Medulla oblongata (tissue), 1 donor: ENCODE data around the gene SMAD7.

Experiments used
- DNase-seq: peaks from one replicate; pipeline ENCODE4 v3.0.0-alpha.2; 2015; ENCODE audit errors: extremely low spot score

Gene SMAD7

DNA sequence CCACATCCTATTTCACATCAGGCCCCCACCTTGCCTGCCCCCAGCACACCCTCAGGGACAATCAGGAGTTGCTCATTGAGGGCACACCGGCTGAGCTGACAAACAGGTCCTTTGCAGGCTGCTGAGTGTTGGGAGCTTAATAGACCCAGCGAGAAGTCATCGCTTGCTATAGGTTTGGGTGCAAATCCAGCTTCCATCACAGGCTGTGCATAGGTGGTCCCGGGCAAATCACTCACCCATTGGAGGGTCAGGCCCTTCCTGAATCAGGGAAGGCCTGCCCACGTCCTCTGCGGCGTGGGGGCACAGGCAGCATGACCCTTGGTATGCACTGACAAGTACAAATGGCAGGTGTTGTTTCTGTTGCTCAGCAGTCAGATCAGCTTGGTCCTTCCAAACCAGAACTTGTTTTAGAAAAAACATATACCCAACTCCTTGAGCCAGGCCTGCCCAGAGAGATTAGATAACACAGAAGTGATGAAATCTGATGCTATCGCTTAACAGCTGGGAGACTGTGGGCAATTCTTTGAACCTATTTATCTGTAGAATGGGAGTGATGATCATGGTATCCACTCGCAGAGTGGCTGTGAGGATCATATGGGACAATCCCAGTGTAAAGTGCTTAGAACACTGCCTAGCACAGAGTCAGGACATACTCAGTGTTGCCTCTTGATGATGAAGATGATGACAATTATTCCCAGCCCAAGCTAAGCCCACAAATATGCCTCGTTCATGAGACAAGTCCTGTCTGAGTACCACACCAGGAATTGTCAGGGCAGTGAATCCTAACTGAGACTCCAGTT is 34.9 kb downstream of the SMAD7 start:
- no peak for DNase-seq

DNA sequence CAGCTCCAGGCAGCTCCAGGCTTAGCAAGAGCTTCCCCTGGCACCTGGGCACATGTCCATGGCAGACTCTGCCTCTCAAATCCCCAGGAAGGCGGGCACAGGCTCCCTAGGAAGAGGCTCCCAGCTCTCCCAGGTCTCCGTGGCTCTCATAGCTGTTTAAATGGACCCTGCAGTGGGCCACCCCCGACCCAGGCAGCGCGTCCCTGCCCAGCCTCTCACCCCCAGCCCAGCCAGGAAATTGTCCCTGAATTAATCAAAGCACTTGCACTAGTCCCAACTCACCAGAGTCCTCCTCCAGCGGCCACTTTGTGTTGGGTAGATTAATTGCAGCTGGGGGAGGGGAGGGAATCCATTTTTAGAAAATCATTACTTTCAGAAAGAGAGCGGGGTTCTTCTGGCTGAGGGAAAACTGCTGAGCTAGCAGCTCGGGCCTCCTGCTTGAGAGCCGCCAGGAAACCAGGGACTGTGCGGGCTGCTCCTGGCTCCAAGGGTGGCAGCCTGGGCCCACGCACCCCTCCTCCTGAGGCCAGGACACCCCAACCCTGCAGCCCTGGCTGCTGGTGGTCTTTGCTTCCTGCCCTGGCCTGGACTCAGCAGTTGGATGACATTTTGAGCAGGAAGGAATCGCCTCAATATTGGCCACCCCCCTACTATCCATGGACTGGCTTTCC is 36.0 kb downstream of the SMAD7 start:
- no peak for DNase-seq

DNA sequence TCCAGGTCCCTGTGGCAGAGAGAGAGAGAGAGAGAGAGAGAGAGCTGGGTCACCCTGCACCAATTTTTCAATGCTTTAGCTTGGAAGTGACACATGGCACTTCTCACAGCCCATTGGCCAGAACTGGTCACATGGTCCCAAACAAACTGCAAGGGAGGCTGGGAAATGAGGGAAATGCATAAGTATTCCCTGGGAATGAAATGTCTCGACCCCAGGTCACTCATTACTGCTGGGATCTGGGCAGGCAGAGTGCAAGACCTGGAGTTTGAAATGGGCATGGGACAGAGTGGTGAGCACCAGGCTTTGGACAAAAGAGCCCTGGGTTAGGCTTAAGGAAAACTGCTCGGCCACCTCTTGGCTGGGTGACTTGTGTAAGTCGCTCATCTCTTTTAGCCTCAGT is 37.0 kb downstream of the SMAD7 start:
- DNase-seq = no peak

DNA sequence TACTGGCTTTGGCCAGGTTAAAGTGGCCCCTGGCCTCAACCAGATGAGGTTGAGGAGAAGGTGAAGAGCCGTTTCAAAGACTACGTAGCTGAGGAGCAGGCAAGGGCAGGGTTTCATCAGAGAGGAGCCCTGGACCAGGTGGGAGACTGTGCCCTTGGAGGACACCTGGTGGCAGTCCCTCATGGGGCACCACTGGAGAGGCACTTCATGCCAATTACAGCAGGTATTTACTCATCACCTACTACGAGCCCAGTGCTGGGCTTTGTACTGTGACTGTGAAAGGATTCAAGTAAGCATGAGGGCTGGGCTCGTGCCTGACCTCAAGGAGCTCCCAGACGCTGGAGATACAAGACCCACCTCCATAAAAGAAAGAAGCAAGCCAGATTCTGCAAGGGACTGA is 37.6 kb downstream of the SMAD7 start:
- DNase-seq = no peak

DNA sequence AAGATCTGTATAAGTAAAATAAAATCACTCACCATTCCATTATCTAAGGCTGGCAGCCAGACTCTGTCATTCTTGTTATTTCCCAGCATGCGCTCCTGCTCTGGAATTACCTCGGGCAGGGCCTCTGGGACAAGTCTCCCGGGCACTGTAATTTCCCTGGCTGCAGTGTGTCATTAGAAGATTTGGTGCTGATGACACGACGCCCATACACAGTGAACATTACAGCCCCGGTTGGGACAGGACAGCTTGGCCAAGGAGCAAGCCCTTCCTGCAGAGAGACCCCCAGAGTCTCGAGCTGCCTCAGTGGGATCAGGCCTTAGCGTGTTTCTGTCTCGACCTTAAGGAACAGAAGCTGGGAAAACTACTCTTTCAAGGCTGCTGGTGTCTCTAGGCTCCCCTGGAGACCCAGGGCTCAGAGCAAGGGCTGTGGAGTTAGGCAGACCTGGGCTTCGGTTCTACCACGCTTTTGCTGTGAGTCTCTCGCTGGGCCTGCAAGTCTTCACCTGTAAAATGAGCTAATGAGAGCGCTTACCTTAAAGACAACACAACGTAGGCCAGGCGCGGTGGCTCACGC is 39.7 kb downstream of the SMAD7 start:
- no peak for DNase-seq

DNA sequence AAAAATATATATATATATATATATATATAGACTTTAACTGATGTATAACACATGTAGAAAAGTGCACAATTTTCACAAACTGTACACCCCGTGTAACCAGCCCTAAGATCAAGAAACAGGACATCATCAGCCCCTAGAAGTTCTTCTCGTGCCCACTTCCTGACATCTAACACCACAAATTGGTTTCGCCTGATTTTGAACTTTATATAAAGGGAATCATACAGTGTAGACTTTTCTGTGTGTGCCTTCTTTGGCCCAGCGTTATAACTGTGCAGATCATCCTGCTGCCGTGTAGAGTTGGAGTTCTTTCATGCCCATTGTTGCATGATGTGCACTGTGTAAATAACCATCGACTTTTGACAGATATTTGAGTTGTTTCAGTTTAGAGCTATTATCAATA is 41.0 kb downstream of the SMAD7 start:
- no peak for DNase-seq

DNA sequence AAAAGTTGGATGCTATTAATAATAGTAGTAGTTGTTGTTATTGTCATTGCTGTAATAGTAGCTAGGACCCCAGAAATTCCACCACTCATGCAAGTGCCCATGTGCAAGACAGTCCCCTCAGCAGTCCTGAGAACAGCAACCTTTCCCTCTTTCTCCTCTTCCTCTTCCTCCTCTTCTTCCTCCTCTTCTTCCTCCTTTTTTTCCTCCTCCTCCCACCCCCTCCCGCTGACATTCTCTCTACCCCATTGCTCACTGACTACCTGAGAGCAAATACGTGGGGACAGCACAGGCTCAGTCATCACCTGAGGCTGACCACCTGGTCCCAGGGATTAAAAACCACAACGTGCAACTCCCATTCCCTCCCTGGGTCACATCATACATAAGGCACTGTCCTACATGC is 41.8 kb downstream of the SMAD7 start:
- DNase-seq = no peak

DNA sequence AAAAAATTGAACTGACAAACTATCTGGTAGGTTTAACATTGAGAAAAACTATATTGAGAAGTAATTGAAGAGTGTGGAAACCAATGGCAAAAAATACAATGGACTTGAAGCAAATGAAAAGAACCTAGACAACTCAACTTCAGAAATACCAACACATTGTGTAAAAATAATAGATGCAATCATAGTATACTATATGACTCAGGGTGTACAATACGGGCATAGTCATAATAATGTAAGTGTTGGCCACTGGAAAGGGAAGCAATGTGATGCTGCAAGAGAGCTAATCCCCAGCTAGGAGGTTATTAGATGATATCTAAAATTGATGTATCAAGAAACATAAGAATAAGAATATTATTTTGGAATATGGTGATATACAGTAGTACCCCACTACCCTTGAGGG is 45.3 kb downstream of the SMAD7 start:
- DNase-seq = no peak

DNA sequence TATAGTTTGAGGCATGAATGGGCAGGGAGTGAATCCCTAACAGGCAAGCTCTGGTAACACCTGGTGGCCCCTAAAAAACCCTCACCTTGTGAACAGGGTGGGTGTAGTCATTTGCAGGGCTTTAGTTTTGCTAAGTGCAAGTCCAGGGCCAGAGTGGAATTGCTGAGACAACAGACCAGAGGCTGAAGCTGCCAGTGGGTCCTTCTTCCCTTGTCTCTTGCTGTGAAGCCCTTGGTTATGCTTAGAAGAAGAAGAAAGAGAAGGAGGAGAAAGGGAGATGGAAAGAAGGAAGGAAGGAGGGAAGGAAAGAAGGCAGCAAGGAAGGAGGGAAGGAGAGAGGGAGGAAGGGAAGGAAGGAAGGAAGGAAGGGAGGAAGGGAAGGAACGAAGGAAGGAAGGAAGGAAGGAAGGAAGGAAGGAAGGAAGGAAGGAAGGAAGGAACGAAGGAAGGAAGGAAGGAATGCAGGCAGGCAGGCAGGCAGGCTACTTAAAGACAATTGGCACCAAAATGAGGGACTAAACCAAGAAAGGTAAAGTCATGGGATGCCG is 45.8 kb downstream of the SMAD7 start:
- no peak for DNase-seq

DNA sequence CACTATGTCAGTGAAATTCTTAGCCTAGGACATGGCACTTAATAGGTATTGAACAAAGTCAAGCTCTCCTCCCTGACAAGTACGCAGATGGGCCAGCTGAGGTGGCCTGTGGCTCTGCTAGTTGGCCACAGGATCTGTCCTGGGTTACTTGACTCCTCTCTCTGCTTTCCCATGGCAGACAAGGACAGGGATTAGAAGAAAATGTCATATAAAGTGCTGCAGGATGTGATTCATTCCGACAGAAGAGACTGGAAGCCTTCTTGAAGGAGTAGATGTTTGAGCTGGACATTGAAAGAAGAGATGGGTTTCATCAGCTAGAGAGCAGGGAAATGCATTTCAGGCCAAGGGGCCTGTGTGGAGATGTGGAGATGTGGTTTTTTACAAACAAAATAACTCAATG is 46.7 kb downstream of the SMAD7 start:
- no peak for DNase-seq

DNA sequence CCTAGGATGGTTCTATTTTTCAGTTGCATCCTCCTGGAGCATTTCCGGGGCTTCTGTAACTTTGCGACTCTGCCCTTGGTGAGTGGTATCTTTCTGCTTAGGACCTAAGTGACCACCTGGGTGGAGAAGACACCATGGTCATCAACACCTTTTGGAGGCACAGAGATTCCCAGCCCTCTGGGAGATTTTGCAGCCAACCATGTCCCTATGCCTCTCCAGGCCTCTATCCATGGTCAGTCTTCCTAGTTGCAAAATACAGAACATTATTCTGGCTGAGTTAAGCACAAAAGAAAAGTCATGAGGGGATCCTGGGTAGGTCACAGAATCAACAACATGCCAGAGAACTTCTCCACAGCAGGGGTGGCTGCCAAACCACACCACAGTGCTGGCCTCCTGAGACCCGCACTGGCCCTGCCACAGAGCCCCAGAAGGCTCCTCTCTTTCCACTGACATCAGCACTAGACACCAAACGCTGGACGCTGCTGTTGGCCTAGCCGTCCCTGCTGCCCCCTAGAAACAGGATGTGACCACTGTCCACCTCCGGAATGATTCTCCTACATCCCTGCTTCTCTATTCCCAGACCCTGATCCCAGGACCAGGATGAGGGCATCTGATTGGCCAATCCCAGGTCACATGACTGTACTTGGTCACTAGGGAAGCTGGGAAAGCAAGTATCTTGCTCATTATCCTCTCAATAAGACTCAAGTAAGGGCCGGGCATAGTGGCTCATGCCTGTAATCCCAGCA is 47.7 kb downstream of the SMAD7 start:
- peak; percentile 74 for DNase-seq

DNA sequence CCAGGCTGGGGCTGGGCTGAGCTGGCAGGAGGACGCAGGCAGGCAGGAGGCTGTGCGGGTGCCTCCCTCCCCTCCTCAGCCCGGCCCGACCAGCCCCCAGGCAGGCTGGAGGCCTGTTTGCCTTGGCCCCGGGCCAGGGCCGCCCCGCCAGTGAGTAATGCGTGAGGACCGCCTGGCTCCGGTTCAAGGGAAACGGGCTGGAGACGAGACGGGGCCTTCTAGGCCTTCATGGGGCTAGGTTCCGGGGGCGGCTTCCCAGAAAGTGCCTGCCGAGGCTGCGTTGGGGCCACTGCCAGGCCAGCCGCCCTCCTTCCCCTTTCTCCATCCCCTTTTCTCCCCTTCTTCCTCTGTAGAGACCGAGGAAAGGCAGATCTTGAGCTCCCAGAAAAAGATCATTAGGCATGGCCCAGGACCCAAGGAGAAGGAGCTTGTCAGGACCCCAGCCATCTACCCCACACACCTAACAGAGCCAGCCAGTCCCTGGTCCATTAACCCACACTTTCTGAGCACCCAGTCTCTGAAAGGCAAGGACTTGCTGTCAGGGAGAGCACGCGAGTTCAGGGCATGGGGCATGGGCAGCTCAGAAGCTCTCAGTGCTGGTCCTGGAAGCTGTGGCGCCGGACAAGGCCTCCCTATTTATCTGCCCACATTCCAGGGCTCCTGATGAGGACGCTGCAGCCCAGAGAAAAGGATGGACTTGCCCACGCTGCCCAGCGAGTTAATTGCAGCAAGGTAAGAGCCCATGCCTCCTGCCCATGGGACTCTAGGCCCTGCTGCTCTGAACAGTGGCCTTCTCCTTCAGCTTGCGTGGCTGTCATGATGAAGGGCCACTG is 48.5 kb downstream of the SMAD7 start:
- peak; percentile 69 for DNase-seq

DNA sequence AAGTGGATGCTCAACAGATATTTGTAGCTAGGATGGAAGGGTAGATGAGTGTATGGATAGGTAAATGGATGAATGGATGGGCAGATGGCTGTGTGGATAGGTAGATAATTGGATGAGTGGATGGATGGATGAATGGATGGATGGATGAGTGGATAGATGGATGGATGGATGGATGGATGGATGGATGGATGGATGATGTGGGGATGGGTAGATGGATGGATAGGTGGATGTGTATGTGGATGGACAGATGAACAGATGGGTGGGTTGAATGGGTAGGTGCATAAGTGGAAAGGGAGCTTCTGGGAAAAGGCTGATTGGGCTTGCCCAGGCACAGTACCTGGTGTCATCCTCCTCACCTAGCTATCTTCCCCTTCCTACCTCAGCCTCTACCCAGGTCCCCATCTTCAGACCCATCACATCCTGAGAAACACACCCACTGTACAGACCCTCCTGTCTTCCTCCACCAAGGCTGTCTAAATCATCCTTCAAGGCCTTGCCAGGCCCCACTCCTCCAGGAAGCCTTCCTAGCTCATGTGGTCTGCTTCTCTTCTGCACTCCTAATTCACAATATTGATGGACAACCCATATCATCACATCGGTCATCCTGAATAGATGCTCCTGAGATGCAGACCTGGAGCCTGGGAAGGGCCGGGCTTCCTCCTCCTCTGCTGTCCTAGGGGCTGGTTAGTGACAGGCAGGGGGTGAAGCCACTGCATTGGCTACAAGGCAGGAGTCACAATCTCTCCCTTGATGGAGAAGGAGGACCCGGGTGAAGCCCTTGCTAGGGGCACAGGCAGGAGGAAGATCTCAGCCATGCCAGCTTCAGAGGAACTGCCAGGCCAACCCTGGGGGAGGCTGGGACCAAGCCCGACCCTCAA is 49.4 kb downstream of the SMAD7 start:
- DNase-seq = no peak

DNA sequence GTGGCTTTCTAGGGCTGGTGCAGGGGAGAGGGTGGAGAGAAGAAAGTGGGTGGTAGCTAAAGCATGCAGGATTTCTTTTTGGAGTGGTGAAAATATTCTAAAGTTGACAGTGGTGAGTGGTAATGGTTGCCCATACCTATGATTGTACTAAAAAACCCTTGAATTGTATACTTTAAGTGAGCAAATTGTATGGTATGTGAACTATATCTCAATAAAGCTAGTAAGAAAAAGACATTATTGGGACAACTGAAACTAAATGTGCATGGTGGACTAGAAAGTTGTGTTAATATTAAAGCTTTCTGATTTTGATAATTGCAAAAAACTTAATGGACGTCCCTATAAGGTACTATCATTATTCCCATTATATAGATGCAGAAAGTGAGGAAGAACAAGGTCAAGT is 50.3 kb downstream of the SMAD7 start:
- no peak for DNase-seq

DNA sequence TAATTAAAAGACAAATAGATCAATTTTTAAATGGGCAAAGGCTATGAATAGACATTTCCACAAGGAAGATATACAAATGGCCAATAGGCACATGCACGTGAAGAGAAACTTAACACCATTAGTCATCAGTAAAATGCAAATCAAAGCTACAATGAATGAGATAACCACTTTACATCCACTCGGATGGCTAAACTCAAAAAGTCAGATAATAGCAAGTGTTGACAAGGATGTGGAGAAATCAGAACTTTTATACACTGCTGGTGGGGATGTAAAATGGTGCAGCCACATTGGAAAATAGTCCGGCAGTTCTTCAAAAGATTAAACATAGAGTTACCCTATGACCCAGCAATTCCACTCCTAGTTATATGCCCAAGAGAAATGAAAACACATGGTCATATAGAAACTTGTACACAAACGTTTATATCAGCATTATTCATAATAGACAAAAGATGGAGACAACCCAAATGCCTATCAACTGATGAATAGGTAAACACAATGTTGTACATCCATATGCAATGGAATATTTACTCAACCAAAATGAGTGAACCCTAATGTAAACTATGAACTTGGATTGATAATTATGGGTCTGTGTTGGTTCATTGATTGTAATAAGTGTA is 51.1 kb downstream of the SMAD7 start:
- no peak for DNase-seq

DNA sequence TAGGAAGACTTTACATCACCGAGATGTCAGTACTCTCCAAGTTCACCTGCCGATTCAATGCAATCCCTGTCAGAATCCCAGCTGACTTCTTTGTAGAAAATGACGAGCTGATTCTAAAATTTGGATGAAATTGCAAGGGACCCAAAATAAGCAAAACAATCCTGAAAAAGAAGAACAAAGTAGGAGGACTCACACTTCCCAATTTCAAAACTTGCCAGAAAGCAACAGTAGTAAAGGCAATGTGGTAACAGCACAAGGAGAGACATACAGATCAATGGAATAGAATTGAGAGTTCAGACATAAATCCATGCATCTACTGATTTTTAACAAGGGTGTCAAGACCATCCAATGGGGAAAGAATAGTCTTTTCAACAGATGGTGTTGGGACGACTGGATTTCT is 52.2 kb downstream of the SMAD7 start:
- DNase-seq = peak; percentile 43

DNA sequence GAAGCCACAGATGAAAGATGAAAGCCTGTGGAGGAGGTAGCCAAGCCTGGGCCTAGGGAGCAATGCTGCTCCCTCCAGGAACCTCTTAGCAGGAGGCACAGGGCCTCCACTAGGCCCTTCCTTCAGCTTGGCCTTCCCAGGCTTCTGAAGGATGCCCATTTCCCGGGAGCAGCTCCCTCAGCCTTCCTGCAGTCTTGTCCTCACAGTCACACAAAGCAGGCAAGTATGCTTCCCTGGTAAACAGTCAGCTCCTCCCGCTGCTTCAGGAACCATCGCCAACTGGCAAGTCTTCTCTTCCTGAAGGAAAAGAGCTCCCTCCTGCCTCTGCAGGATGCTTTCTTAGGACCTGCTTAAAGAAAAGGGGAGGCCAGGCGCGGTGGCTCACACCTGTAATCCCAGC is 53.2 kb downstream of the SMAD7 start:
- no peak for DNase-seq

DNA sequence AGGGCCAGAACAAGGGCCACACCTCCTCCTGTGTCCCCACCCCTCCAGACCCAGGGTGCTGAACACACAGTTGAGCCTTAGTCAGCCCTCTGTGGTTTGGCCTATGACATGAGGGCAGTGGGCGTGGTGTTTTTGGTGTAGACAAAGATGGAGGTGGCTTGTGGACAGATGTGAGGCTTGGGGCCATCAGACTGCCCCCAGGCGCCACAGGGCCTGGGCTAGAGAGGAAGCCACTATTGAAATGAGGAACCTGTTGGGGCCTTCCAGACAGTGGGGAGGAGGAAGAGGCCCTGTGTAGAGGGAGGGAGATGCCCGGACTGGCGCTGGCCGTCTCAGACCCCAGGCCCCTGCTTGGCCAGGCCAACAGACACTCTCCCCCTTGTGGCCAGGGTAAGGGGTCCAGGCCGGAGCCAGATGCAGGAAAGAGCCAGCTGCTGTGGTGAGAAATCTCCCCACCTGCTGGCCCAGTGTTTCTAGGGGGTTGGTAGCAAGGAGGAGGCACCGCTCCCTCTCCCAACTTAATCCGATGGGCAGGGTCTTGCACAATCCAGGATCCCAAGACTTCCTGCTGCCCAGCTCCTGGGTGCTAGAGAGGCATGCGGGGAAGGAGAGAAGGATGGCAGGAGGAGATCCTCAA is 53.8 kb downstream of the SMAD7 start:
- peak; percentile 88 for DNase-seq

DNA sequence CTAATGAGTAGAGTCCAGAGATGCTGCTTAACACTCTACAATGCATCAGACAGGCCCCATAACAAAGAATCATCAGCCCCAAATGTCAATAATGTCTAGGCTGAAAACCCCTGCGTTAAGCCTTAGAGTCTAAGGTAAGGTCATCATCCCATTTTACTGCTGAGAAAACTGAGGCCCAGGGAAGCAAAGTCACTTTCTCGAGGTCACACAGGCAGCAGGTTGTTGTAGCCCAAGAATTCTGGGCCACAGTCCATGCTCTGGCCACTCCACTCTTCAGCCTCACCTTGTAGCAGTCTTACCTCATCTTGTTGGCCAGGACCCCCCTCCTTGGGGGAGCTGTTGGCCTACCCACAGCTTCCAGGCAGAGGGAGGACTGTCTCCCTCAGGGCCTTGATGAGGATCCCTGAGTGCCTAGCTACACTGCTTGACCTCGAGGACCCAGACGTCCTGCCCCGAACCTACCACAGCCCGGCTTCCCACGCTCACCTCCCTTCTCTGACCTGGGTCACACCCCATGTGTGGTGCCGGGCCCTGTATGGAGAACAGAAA is 54.4 kb downstream of the SMAD7 start:
- no peak for DNase-seq
